Measurements from ENCODE around the gene KIF20A. TPM values are rescaled to one million over a fixed set of nuclear protein-coding genes. Genes with fewer than 3 reads are reported as not detected.

KIF20A gene
- 8.7 and 86.5 TPM in 2 replicates for total RNA-seq

DNA sequence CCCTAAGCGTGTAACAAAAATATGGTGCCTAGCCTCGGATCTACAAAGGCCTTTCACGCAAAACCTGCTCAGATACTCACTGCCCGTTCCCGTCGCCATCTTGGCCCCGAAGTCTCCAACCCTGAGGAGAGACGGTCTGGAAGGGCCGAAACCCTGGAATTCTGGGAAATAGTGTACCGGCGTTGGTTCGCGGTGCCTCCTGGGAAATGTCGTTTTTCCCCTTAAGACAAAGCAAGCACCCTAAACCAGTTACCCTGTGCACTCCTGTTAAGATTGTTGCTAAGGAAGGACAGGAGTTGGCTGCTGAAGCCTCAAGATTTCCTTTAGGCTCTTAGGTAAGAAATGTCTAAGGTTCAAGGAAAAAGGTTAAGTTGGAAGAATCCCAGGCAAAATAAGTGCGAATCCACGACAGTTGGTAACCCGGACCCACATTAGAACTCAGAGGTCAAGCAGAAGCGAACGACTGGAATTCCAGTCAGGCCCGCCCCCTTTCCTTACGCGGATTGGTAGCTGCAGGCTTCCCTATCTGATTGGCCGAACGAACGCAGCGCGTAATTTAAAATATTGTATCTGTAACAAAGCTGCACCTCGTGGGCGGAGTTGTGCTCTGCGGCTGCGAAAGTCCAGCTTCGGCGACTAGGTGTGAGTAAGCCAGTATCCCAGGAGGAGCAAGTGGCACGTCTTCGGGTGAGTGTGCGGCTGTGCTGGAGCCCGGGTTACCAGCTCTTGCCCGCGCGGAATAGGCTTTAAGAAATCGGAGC lies at the start of gene KIF20A, which contains the start of gene BRD8:
Gene KIF20A (plus strand): TSS at position 597 of the 761 bp plus-strand sequence. CDS start 569 bp downstream, outside the sequence.
Gene BRD8 (minus strand): TSS at position 115 of the 761 bp plus-strand sequence. CDS start 16 bp downstream, at position 99.

DNA sequence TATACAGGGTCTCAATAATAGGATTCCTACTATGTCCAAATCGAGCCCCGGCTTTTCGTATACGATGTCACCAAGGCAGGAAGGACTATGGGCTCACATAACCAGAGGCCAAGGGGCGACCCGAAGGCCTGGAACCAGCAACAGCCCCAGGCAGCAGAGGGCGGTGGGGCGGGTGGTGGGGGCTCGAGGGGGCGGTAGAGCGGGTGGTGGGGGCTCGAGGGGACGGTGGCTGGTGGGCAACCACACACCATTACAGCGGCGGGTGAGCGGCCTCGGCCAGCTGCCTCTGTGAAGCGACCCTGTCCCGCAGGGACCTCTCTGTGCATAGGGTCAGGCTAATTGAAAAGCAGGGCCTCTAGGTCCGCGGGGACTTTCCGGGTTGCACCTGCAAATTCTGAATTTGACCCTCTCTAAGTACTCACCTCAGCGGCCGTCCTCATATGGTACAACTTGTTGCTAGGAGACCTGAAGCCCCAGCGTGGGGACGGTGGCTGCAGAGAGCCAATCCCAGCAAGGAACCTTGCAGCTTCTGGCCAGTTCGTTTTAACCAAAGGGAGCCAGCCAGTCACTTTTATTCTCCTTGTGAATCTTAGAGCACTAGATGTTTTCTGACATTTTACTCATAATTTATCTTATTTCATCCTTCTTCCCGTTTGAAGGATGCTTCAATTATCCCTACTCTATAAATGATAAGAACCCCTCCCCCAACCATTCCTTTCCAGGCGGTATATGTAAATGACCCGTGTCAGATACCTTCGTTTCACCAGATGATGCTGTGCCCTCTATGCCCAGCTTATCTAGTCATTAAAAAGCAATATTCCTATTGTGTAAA lies 39.7 kb upstream of the KIF20A start, which contains the start of gene NME5:
Gene NME5 (minus strand): TSS at position 480 of the 832 bp plus-strand sequence. CDS start 648 bp downstream, outside the sequence.

DNA sequence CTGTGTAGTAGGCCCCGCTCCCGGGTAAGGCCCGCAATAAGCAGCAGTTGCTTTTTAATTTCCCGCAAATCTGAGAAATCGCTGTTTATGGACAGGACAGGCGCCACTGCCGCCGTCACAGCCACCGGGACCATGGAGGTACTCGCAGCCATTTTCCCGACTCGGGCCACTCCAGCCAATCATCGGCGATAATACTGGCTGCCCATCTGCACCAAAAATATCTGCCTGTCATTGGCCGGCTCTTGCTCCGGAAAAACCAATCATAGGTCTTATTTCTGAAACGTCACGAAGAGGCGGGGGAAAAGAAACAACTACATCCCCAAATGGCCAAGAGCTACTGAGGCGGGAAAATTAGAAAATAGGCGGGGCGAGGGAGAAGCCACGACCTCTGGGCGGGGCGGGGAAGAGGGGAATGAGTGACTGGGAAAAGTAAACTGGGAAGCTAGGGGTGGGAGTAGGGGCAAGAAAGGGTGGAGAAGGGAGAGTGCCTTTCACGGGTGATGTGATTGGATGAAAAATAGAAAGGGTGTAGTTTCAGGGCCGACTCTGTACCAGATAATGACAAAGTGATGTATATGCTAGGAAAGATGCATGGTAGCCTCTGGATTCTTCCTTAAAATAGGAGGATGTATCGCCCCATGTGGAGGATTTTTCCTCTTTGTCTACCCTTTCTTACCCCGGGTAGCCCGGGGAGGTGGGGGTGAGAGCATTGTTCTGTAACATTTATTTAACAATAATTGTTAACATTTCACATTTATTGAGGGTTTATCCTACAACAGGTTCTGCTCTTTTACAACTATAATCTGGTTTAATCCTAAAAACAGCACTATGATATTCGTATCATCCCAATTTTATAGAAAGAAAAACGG lies 34.5 kb downstream of the KIF20A start, which contains the start of gene CDC23:
Gene CDC23 (minus strand): TSS at position 163 of the 869 bp plus-strand sequence. CDS start 11 bp downstream, at position 152.

Other genes with a start within 250 kb of the KIF20A start
- 15.3 and 18.3 TPM in 2 replicates for gene FAM13B, start 146.0 kb upstream of the KIF20A start, total RNA-seq
- gene WNT8A, start 95.1 kb upstream of the KIF20A start, total RNA-seq, result not detected in 2 replicates
- 0.77 and 1.7 TPM in 2 replicates for gene NME5, start 39.7 kb upstream of the KIF20A start, total RNA-seq
- 25.7 and 36.0 TPM in 2 replicates for gene BRD8, start 482 bp upstream of the KIF20A start, total RNA-seq
- gene CDC23, start 34.2 kb downstream of the KIF20A start, total RNA-seq, result 24.2 and 28.9 TPM in 2 replicates
- gene GFRA3, start 95.5 kb downstream of the KIF20A start, total RNA-seq, result not detected in 2 replicates
- gene CDC25C, start 152.7 kb downstream of the KIF20A start, total RNA-seq, result 1.1 and 9.0 TPM in 2 replicates
- 22.8 and 25.9 TPM in 2 replicates for gene FAM53C, start 159.2 kb downstream of the KIF20A start, total RNA-seq
- gene KDM3B, start 173.6 kb downstream of the KIF20A start, total RNA-seq, result 28.8 and 32.4 TPM in 2 replicates